Epithelial cell of proximal tubule (primary cell): ENCODE data around the gene ROR2. TPM values are rescaled to one million over a fixed set of nuclear protein-coding genes. Genes with fewer than 3 reads are reported as not detected.

ENCODE experiments used
- DNase-seq: peaks from one replicate; pipeline ENCODE4 v3.0.0-alpha.2; 2011; ENCODE audit warnings: low read depth
- H3K4me3 ChIP-seq: 2 replicates; pipeline ENCODE4 v1.5.1; 2011; ENCODE audit warnings: low read depth, mild to moderate bottlenecking, low read length
- CTCF ChIP-seq: conservative IDR thresholded peaks from 2 replicates; pipeline ENCODE4 v1.5.1; 2012; ENCODE audit warnings: low read depth, mild to moderate bottlenecking, low read length
- total RNA-seq: library from RNA; depleted of rRNA; stranded (reverse); fragments of >200 nt; gene quantifications from 2 replicates; pipeline ENCODE4 v1.2.3, GENCODE V29; 2015

Gene ROR2
- total RNA-seq, 1 donor from 2014 or later: 3.1 TPM

DNA sequence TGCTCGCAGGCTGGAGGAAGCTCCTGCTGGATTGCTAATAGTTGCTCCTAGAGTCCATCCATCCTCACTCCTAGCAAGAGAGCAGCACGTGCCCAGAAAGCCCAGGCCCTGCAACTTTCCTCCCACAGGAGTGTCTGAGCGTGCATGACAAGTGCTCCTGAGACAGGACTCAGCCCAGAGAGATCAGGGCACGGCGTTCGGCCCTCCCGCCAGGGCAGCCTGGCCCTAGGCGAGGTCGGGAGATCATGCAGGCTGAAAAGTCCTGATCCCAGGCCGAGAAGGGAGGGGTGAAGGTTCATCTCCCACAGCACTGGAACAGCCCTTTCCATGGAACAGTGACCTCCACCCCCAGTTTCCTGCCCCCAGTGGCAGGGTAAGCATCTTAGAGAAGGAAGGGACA is 94.8 kb downstream of the ROR2 start:
- TF ChIP-seq CTCF: no peak
- H3K4me3 ChIP-seq: no peak overlapping the region
- no peak for DNase-seq

GRCh38 chr9:91852801-91853347 is 97.2 kb downstream of the ROR2 start:
- no peak for DNase-seq
- no peak overlapping the region for H3K4me3 ChIP-seq
- no peak for TF ChIP-seq CTCF

DNA sequence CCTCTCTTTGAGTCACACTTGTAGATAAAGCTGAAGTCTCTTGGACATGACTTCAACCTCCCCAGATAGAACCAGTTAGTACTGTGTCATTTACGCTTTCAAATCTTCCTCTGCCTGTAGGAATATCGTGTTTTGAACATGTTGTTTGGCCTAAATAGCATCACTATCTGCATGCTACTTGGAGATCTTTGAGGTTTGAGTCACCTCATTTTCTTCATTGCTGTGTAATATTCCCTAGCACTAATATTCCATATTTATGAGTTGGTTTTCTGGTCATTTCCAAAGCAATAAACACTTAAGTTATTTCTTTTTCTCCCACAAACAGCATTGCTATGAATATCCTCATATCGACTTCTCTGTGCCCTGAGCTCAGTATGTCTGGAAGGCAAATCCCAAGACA is 100.3 kb downstream of the ROR2 start:
- TF ChIP-seq CTCF: no peak
- H3K4me3 ChIP-seq: no peak overlapping the region
- no peak for DNase-seq

- no peak overlapping the region for H3K4me3 ChIP-seq
- TF ChIP-seq CTCF: no peak
- no peak for DNase-seq
Measured at GRCh38 chr9:91848146-91848545, 101.9 kb downstream of the ROR2 start.

GRCh38 chr9:91847581-91848091 is 102.4 kb downstream of the ROR2 start:
- TF ChIP-seq CTCF: no peak
- H3K4me3 ChIP-seq: no peak overlapping the region
- no peak for DNase-seq

GRCh38 chr9:91845879-91846278 is 104.1 kb downstream of the ROR2 start:
- H3K4me3 ChIP-seq: no peak overlapping the region
- no peak for DNase-seq
- no peak for TF ChIP-seq CTCF

GRCh38 chr9:91844701-91845291 is 105.2 kb downstream of the ROR2 start:
- no peak for TF ChIP-seq CTCF
- H3K4me3 ChIP-seq: no peak overlapping the region
- DNase-seq: no peak
